GM18511 (cell line): ENCODE results near the gene EMC8.
"Not testable (repeated sequence)": the region's sequence is repeated elsewhere in the genome, so short reads cannot be mapped to it uniquely, and the experiment has no call there.

Source experiments
- ATAC-seq: cut with Tn5 transposase; IDR thresholded peaks from one replicate; pipeline ENCODE4 v1.9.1; 2021; ENCODE audit warnings: mild to moderate bottlenecking, moderate library complexity; ENCODE audit not compliant: unreplicated experiment

The EMC8 gene

GRCh38 chr16:85799497-85800320 is at the start of gene EMC8, which contains the start of gene COX4I1:
Gene EMC8, minus strand, starts transcription at chr16:85799544. Its CDS starts 249 bp downstream, at chr16:85799295.
Gene COX4I1, plus strand, starts transcription at chr16:85799695. Its CDS starts 1,511 bp downstream, at chr16:85801206.
- peak; percentile 88 for ATAC-seq

- no peak for ATAC-seq
Observed at GRCh38 chr16:85848986-85849385, 49.6 kb upstream of the EMC8 start.

DNA sequence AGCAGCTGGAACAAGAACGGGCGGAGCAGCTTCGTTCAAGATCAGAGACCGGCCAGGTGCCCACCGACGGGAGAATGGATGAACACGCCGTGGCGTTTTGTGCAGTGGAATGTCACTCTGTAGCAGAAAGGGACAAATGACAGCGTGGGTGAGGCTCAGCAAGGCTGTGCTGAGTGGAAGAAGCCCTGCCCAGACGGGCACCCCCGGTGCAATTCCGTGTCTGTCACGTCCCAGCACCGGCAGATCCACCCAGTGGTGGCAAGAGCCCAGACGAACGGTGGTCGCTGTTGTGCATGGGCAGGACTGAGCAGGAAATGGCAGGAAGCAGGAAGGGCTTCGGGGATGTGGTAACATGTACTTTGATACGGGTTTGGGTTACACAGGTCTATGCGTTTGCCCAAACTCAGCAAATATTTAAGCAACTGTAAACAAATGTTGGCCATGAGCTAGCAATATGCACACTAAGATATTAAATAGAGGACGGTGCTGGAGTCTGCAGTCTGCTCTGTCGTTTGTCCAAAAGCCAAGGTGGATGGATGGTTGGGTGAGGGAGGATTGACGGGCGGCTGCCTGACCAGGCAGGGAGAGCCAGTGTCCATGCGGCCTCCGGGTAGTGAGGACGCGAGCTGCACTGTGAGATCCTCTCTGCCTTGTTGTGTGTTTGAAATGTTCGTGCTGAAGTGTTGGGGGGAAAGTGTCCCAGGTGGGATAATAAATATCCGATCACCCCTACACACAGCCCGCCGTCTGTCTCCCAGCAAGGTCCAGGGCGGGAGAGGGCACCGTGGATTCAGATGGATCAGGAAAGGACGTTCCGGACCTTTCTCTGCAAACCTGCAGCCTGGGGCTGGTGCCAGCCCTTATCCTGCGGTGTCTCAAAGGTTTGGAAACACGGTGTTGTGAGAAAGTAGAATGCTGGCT is 48.6 kb upstream of the EMC8 start:
- no peak for ATAC-seq

DNA sequence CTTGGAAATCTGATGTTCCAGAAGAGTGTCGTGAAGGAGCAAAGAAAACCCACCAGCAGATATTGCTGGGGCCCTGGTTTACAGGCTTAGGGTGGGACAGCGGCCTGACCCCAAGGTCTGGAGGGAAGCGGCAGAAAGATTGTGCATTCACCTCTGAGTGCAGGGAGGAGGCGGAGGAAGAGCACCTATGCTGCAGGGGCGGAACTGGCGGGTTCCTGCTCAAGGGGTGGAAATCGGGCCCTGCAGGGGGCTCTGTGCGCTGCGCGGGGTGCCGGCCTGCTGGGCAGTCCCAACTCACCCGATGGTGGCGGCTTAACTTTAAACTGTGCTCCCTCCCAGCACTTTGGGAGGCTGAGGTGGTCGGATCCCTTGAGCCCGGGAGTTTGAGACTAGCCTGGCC is 47.7 kb upstream of the EMC8 start:
- no peak for ATAC-seq

GRCh38 chr16:85846461-85846860 is 47.1 kb upstream of the EMC8 start:
- ATAC-seq = no peak

- no peak for ATAC-seq
Observed at GRCh38 chr16:85845266-85845665, 45.9 kb upstream of the EMC8 start.

- ATAC-seq = no peak
Observed at GRCh38 chr16:85844786-85845185, 45.4 kb upstream of the EMC8 start.

DNA sequence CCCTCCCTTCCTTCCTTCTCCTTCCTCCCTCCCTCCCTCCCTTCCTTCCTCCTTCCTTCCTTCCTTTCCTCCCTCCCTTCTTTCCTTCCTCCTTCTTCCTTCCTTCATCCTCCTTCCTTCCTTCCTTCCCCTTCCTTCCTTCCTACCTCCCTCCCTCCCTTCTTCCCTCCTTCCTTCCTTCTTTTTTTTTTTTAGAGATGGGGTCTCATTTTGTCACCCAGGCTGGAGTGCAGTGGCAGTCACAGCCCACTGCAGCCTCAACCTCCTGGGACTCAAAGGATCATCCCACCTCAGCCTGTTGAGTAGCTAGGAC is 44.8 kb upstream of the EMC8 start:
- ATAC-seq = no peak

DNA sequence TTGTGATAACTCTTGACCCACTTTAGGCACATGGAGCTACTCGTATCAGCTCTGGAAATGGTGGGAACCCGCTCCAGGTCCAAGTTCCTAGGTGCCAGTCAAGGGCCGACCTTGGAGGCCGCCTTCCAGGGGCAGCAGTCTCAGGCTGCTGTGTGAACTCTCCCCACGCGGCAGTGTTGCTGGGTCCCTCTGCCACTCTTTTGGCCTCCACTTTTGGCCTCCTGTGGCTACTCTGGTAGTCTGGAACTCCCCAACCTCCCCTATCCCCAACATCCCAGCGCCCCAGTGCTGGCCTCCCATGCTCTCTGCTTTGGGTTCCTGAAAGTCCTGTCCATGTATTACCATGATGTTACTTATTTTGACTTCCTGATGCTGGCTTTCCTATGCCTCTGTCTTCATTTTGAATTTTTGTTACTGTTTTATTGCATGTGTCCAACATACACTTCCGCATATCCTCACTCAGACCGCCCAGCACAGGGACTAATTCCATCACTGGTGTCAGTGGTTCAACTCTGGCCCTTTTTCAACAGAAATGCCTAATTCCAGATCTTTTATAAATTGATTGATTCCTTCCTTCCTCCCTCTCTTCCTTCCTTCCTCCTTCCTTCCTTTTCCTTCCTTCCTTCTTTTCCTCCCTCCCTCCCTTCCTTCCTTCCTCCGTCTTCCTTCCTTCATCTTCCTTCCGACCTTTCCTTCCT is 44.3 kb upstream of the EMC8 start:
- no peak for ATAC-seq

DNA sequence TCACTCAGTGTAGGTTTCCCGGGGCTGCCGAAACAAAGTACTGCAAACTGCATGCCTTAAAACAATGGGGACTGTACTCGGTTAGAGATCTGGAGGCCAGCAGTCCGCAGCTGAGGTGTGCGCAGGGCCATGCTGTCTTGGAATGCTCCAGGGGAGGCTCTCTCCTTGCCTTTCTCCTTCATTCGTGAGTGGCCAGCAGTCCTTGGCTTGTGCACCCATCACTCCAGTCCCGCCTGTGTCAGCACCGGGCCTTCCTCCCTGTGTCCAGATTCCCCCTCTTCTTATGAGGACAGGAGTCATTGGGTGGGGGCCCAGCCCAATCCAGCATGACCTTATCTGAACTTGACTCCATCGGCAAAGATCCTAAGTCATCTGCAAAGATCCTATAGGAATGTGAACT is 43.5 kb upstream of the EMC8 start:
- no peak for ATAC-seq

GRCh38 chr16:85842435-85842834 is 43.1 kb upstream of the EMC8 start:
- no peak for ATAC-seq

GRCh38 chr16:85840801-85841200 is 41.5 kb upstream of the EMC8 start:
- ATAC-seq = no peak

DNA sequence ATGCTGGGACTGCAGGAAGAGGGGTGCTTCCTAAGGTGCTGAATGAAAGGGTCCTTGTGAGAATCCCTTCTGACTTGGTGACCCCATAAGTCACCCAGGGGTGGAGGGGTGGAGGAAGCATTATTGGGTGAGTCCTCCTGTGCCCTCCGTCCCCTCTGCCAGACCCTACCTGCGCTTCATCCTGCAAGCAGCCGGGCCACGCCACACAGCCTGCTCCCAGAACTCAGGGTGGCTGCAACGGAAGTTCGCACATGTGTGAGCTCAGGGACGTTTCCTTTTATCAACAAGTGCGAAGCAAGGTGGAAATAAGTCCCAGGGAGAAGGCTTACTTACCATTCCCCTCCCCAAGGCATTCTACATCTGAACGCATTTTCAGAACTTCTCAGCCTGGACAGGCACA is 41.1 kb upstream of the EMC8 start:
- ATAC-seq = no peak

GRCh38 chr16:85839681-85840240 is 40.4 kb upstream of the EMC8 start:
- ATAC-seq = no peak

GRCh38 chr16:85838876-85839585 is 39.7 kb upstream of the EMC8 start:
- ATAC-seq = no peak

DNA sequence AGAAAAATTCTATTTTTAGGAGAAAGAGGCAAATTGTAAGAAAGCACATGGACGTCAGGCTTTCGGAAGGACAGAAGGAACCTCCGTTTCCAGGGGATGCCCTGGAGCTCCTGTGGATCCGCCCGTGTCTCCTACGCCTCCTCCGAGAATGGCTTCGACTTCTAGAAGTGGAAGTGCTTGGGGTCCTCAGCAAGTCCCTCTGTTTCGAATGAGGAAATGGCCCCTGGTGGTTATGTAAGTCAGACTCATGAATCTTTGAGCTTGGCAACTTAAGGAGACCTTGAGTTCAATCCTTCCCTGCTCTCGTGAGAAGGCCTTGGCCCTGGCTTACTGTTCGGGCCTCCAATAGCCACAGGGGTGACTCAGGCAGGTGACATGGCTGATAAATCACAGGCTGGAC is 39.0 kb upstream of the EMC8 start:
- no peak for ATAC-seq

DNA sequence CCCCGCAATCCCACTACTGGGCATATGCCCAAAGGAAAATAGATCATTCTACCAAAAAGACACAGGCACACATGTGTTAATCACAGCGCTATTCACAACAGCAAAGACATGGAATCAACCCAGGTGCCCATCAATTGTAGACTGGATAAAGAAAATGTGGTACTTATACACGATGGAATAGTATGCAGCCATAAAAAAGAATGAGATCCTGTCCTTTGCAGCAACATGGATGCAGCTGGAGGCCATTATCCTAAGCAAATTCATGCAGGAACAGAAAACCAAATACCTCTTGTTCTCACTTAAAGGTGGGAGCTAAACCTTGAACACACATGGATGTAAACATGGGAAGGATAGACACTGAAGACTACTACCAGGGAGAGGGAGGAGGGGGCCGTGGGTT is 38.3 kb upstream of the EMC8 start:
- ATAC-seq = not testable (repeated sequence)

DNA sequence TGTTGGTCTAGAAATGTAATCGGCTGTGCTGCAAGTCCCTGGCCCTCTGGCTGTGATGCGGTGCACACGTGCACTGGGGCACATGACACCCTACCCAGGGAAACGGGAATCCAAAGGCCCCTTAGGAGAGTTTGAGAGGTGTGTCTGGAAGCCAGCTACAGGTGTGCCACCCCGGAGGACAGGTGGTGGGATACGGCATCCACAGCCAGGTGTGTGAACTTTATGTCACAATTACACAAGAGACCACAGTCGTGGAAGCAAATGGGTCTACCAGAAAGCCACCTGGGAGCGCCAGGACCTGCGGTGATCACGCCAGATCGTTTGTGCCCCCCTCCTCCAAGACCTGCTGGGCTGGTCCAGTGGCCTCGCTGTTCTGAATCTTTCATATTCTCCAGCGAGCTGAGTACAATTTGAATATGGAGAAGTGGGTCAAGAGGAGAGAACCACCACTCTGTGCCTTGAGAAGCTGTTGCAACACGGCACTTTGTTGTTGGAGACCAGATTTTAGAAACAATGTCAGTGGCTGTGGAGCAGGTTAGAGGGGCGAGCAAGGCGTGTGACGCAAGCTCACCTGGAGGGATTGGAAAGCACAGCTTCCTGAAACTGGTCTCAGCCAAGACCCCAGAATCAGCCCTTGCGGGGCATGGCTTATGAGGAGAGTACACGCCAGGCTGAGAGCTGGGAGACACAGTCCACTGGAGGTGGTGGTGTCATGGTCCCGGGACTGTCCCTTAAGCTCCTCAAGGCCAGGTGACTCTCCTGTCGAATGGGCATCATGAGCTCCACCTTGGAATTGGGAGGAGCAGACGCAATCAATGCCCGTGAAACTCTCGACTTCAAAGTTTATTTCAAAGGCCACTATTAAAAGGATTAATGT is 37.6 kb upstream of the EMC8 start:
- ATAC-seq = no peak

GRCh38 chr16:85835956-85836705 is 36.8 kb upstream of the EMC8 start:
- ATAC-seq = no peak
